RKO (cell line): ENCODE data around the gene APBA2.
A peak's percentile ranks its signal among the peaks of the same experiment; 100 is the strongest.

Experiments
- DNase-seq: peaks from one replicate; pipeline ENCODE4 v3.0.0-alpha.2; 2016; ENCODE audit warnings: low spot score

Gene APBA2

DNA sequence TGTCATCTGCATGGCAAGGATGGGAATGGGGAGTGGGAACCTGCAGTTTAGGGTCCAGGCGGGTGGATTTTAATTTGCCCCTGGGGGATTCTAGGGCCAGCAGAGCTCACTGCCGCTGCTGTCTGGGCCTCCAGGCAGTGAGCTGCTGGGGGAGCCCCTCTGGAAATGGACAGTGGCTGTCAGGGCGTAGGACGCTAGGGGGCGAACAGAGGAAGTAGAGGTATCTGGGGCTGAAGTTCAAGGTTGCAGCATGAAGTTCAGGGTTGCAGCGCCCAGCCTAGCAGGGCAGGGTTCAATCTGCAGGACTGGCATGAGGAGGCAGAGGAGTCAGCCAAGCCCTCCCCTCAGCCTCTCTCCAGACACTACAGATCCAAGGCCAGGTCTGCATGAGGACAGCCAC is 49.5 kb downstream of the APBA2 start:
- peak; percentile 16 for DNase-seq

GRCh38 chr15:28936081-28936480 is 50.3 kb downstream of the APBA2 start:
- DNase-seq = no peak

DNA sequence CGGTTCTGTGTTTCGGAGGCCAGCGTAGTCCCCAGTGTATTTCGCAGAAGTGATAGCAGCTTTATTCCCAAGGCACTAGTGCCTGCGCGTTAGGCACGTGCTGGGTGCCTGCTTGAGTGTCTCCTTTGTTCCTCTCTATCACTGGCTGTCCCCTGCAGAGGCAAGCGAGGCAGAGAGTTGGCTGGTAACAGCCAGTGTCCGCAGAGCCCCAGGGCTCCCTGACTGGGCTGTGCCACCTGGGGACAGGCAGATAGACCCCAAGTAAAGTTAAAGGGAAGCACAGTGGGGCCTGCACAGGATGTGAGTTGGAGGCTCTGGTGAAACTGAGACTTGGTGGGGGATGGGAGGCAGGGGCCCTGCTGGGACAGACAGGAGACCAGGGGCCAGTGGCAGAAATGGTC is 50.7 kb downstream of the APBA2 start:
- DNase-seq = no peak

DNA sequence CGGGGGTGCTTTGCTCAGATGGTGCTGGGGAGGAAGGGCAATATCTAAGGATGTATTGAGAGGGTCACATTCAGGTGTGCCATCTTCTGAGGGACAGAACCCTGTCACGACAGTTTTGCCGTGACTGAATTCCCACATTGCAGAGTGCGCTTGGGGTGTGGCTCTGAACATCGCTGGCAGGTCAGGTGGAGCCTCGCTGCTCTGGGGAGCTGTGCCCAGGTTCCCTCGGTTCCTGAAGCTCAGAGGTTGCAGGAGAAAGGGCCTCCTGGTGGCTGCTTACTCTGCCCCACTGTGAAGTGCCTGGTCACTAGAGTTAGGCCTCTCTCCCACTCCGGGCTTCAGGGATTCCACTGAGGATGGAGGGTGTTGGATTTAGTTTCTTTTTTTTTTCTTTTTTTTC is 51.5 kb downstream of the APBA2 start:
- no peak for DNase-seq

DNA sequence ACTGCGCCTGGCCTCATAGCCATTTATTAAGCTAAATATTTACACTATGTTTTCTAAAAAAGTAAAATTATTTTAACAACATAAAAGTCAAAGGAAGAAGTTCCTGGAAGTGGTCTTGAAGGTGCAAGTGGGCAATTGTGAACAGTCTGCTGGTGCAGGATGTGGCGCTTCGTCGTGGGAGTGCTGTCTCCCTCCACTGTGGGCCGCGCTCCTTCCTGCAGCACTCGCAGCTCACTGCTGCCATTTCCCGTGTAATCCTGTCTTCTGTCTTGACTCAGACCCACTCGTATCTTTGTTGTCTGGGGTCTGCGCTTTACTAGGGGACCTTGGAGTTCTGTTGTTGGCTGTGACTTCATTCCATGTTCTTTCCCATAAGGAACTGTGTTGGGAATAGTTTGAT is 56.3 kb downstream of the APBA2 start:
- no peak for DNase-seq

GRCh38 chr15:28942571-28942970 is 56.8 kb downstream of the APBA2 start:
- DNase-seq = no peak

DNA sequence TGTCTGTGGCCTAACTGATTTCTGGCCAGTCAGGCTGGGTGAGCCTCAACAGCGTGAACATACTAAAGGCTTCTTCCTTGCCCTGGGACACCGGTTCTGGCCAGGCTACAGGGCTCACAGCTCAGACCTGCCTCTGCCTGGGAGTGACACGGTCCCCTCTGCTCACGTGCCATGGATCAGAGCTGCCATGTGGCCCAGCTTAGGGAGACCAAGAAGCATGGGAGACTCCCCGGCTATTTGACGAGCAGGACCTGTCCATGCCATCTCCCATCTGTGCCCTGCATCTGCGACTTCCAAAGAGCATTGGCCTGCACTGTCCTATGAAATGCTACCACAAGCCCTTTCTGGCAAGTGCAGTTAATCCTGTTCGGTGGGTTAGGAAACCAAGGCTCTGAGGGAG is 57.4 kb downstream of the APBA2 start:
- no peak for DNase-seq

DNA sequence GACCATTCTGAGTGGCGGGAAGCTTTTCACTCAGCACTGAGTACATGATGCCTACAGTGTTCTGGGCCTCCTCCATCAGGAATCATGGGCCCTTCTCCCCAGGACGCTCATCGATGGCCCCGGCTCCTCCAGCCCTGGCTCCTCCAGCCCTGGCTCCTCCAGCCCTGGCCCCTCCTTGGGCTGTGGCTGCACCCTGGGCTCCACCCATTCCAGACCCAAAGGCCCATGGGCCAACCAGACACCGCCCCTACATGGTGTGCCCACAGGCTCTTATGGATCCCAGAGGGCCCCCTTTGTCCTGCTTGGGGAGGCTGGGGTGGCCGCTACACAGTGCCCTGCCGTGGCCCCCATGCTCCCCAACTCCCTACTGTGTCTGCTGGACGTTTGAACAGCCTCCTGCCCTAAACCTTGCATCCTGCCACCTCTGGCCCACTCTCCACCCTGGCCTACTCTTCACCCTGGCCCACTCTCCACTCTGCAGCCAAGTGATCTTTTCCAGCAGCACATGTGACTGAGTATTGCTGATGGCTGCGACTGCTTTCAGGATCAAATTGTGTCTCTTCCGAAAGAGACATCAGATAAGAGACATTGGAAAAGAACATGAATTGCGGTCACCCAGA is 57.9 kb downstream of the APBA2 start:
- no peak for DNase-seq

GRCh38 chr15:28944286-28944685 is 58.5 kb downstream of the APBA2 start:
- DNase-seq = no peak

- no peak for DNase-seq
Observed at GRCh38 chr15:28944696-28945300, 59.0 kb downstream of the APBA2 start.

DNA sequence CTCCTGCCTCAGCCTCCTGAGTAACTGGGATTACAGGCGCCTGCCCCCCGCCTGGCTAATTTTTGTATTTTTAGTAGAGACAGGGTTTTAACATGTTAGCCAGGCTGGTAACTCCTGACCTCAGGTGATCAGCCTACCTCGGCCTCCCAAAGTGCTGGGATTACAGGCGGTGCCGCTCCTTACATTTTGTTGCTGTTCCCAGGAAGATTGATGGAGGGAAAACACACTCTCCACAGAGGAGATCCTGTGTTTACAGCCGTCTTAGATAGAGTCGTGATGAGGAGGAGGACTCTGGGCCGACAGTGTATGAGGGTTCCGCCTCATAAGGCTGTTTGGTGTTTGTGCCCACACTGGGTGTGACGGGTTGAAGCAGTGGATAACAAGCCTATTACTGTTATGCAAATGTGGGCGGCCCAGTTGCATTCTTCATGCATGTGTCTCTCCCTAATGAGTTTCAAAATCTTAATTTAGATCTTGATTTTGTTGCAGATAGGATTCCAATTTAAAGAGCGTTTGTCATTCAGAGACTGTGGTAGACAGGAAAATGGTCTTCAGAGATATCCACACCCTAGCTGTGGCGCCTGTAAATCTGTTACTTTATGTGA is 60.0 kb downstream of the APBA2 start:
- DNase-seq = no peak

GRCh38 chr15:28946803-28947202 is 61.0 kb downstream of the APBA2 start:
- DNase-seq = no peak

GRCh38 chr15:28947221-28947674 is 61.5 kb downstream of the APBA2 start:
- DNase-seq = no peak

- DNase-seq = no peak
Observed at GRCh38 chr15:28948036-28948435, 62.3 kb downstream of the APBA2 start.

DNA sequence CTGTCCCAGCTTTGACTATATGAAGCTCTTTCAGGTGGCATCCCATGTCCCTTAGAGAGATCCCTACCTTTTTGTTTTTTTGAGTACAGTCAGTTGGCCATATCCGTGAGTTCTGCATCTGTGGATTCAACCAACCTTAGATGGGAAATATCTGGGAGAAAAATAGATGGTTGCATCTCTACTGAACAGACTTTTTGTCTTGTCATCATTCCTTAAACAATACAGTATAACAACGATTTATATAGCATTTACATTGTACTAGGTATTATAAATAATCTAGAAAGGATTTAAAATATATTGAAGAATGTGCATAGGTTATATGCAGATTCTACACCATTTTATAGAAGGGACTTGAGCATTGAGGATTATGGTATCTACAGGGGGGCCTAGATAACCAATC is 65.1 kb downstream of the APBA2 start:
- no peak for DNase-seq

DNA sequence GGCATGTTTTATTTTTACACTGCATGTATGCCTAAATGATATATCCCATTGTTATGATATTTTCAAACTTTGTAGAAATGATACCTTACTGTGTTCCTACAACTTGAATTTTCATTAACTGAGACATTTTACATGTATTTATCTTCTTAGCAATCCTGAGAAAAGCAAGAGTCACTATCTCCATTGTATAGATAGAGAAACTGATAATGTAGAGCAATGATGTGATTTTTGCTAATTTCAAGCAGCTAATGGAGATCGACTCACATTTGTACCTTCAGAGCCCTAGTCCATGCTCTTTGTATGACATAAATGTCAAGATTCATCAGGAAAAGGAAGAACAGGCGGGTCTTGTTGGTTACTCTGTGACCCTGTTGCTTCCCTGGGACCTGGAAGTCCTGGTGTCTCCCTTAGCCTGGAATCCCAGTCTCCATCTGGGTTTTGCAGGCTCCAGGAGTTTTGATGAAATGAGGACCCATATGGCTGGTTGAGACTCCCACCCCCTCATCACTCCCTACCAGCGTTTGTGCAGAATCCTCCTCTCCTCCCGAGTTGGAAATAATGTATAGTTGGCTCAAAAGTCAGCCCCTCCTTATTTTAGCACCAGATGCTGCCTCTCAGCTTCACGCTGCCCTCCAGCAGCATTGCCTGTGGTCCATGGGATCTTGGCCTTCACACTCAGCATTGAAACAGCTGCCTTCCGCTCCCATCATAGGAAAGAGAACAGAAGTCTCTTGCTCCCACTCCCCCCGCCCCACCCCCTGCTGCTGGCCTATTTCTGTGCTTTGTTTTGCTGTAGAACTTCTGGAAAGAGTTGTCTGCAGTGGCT is 67.1 kb downstream of the APBA2 start:
- DNase-seq = no peak

GRCh38 chr15:28953573-28954195 is 67.9 kb downstream of the APBA2 start:
- no peak for DNase-seq

DNA sequence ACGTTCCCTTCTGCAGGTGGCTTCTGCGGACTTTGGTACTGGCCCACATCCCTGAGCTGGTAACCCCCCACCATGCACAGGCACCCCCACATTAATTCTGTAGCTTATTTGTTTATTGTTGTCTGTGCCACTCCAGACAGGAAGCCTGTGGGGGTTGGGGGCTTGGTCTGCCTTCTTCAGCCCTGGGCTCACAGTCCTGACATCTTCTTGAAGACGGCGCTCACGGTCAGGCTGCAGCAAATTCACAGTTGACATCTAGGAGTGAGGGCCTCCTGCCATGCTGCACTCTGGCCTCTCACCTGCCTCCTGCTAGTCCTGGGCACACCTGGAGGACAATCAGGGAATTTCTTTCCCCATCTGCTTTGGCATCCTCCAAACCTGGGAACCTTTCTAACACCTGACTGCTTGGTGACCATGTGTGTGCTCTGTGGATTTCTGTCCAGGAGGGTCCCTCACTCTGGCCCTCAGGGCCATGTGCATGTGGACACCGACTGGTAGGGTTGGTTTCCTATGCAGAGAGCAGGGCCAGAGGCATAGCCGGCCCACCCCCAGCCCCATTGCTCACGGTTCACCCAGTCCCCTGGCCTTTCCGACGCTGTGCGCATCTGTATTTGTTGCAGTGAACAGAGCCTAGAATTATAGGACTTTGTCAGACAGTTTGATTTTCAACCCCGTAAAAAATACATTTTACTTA is 68.8 kb downstream of the APBA2 start:
- DNase-seq = no peak

DNA sequence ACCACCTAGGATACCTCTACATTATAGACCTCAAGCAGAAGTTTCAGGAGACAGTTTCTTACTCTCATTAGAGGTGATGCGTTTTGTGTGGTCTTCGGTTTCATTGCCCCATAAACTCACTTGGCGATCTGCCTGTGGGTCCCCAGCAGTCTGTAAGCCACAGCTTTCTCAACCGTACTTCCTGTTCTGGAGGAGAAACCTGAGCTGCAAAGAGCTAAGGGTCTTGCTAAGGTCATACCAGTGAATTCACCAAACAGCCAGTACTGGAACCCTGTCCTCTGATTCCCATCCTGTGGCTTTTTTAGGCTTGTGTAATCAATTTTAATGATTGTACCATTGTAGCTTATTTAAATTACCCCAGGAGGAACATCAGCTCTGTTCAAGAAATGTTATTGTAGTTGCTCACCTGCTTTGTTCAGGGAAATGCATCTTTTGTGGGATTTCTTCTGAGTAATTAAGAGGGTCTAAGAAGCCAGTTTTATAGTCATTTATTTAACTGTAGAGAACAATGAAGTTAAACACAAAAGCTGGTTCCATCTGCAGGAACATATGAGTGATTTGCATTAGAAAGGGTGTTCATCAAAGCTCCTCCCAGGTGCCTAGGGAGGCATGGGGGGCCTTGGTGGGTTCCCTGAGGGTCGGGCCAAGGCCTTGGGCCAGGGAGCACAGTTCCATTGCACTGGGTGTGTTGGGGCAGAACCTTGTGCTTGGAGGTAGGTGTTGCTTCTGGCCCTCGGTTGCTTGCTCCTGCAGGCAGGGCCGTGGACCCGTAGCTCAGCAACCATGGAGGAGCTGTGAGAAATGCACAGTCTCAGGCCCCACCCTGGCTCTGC is 69.6 kb downstream of the APBA2 start:
- no peak for DNase-seq

DNA sequence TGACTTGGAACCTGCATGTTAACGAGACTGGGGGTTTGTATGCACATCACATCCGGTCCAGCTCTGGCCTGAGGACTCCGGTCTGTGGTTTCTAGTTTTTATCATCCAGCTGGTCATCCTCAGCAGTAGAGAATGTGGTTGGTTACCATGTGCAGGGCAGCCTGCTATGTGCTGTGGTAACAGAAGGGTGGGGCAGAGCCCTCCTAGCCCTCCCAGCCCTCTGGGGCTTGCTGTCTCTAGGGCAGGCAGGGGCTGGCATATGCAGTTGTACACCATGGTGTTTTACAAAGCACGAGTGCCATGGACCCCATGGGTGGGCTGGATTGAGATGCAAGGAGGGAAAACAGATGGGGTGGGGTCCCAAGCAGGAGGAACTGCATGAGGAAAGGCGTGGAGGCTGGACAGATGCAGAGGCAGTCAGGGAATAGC is 70.2 kb downstream of the APBA2 start:
- DNase-seq = no peak

DNA sequence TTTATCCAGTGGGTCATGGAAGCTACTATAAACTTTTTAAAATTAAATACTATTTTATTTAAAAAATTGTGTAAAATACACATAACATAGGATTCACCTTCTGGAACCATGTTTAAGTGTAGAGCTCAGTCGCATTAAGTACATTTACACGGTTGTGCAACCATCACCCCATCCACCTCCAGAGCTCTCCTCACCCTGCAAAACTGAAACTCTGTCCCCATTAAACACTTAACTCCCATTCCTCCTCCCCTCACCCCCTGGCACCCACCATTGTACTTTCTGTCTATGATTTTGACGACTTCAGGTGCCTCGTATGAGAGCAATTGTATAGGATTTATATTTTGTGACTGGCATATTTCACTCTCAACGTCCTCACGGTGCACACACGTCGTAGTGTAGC is 70.7 kb downstream of the APBA2 start:
- no peak for DNase-seq
